H1 (cell line): ENCODE measurements around the gene PTPRT. TPM values are rescaled to one million over a fixed set of nuclear protein-coding genes. Genes with fewer than 3 reads are reported as not detected.

ENCODE experiments used
- CTCF ChIA-PET: fragments of 300-600 bp; sonication (Branson Sonifier 250); formaldehyde crosslinking; loops from one replicate; lab custom pipeline; 2021; ENCODE audit not compliant: partially characterized antibody; lab: Charles Lee
- POLR2A ChIA-PET: fragments of 300-600 bp; sonication (Branson Sonifier 250); formaldehyde crosslinking; loops from one replicate; lab custom pipeline; 2021; ENCODE audit warnings: inconsistent platforms; ENCODE audit not compliant: partially characterized antibody; lab: Charles Lee
- DNase-seq, 2 experiments: peaks; one replicate each; pipeline versions ENCODE4 v3.0.0 to v3.0.0-alpha.2; 2010 to 2022; ENCODE audit warnings: low spot score in 2 of 2, low read depth in 1 of 2, mixed read lengths in 1 of 2
- FAIRE-seq: peaks from 2 replicates; lab custom pipeline; 2011; peaks lifted over from hg19 to GRCh38; lab: Jason Lieb, UNC
- H2AFZ ChIP-seq: 2 replicates; pipeline ENCODE4 v1.8.1; 2012; ENCODE audit warnings: low read length, inconsistent platforms
- H2AK5ac ChIP-seq: 2 replicates; pipeline ENCODE4 v1.6.1; 2013; ENCODE audit warnings: low read depth, low read length
- H2BK120ac ChIP-seq: replicated peaks from 2 replicates; pipeline ENCODE3; 2013; ENCODE audit warnings: low read depth, low read length, inconsistent platforms
- H2BK12ac ChIP-seq: 2 replicates; pipeline ENCODE4 v1.6.1; 2013; ENCODE audit warnings: low read depth, low read length
- H2BK15ac ChIP-seq: 2 replicates; pipeline ENCODE4 v1.6.1; 2013; ENCODE audit warnings: low read length
- H2BK20ac ChIP-seq: 2 replicates; pipeline ENCODE4 v1.6.1; 2013; ENCODE audit warnings: low read length
- H2BK5ac ChIP-seq: 2 replicates; pipeline ENCODE4 v1.6.1; 2013; ENCODE audit warnings: low read depth, low read length
- H3K14ac ChIP-seq: 2 replicates; pipeline ENCODE4 v1.6.1; 2013; ENCODE audit warnings: inconsistent platforms; ENCODE audit not compliant: insufficient read length
- H3K18ac ChIP-seq: 2 replicates; pipeline ENCODE4 v1.6.1; 2013; ENCODE audit warnings: low read length; ENCODE audit errors: extremely low read depth
- H3K23ac ChIP-seq: 2 replicates; pipeline ENCODE4 v1.6.1; 2013; ENCODE audit warnings: inconsistent platforms; ENCODE audit not compliant: insufficient read length
- H3K23me2 ChIP-seq: 2 replicates; pipeline ENCODE4 v1.6.1; 2013; ENCODE audit warnings: low read depth, low read length
- H3K27ac ChIP-seq: 2 replicates; pipeline ENCODE4 v1.6.1; 2011; ENCODE audit warnings: low read depth, low read length, inconsistent platforms
- H3K27me3 ChIP-seq, 4 experiments: replicated peaks in 1 of 4; 1 replicate in 1 of 4; 2 replicates in 3 of 4; pipeline versions ENCODE4 v1.6.1 to v1.8.1; 2011 to 2013; ENCODE audit warnings: low read length in 3 of 4, mild to moderate bottlenecking in 3 of 4, inconsistent platforms in 2 of 4, mixed read lengths in 2 of 4, moderate library complexity in 1 of 4; ENCODE audit not compliant: control insufficient read depth in 3 of 4, insufficient read depth in 3 of 4; ENCODE audit errors: extremely low read depth in 1 of 4
- H3K36me3 ChIP-seq, 4 experiments: 2 replicates each; pipeline versions ENCODE4 v1.6.1 to v1.8.1; 2011 to 2013; ENCODE audit warnings: mild to moderate bottlenecking in 4 of 4, low read length in 3 of 4, moderate library complexity in 2 of 4, control low read depth in 1 of 4, inconsistent platforms in 1 of 4; ENCODE audit not compliant: insufficient read depth in 4 of 4, control insufficient read depth in 2 of 4
- H3K4ac ChIP-seq: replicated peaks from 2 replicates; pipeline ENCODE3; 2013; ENCODE audit warnings: low read length, low read depth, mixed read lengths, inconsistent platforms; ENCODE audit not compliant: insufficient read length
- H3K4me1 ChIP-seq, 4 experiments: replicated peaks in 1 of 4; 1 replicate in 1 of 4; 2 replicates in 3 of 4; pipeline versions ENCODE4 v1.6.1 to v1.8.1; 2011 to 2013; ENCODE audit warnings: low read length in 3 of 4, inconsistent platforms in 2 of 4, mixed read lengths in 1 of 4; ENCODE audit not compliant: insufficient read depth in 4 of 4, control insufficient read depth in 3 of 4
- H3K4me2 ChIP-seq, 2 experiments: 2 replicates each; pipeline versions ENCODE4 v1.6.1 to v1.8.1; 2011 to 2013; ENCODE audit warnings: low read depth in 2 of 2, low read length in 2 of 2, control low read depth in 1 of 2, inconsistent platforms in 1 of 2, mild to moderate bottlenecking in 1 of 2; ENCODE audit not compliant: insufficient read depth in 1 of 2
- H3K4me3 ChIP-seq, 4 experiments: fragments of 200-600, 300-600 bp in 1 of 4; sonication (generic), shearing (Covaris generic), sonication (Bioruptor Twin) in 1 of 4; 2 replicates each; pipeline versions ENCODE4 v1.5.1 to v1.8.1; 2011 to 2016; ENCODE audit warnings: low read length in 4 of 4, low read depth in 3 of 4, control low read depth in 2 of 4, inconsistent platforms in 2 of 4, mild to moderate bottlenecking in 2 of 4, mixed read lengths in 1 of 4, moderate library complexity in 1 of 4; ENCODE audit not compliant: insufficient read depth in 2 of 4; ENCODE audit errors: extremely low read depth in 1 of 4
- H3K56ac ChIP-seq: replicated peaks from 2 replicates; pipeline ENCODE3; 2013; ENCODE audit warnings: low read depth, mild to moderate bottlenecking, mixed read lengths, low read length, inconsistent platforms; ENCODE audit not compliant: insufficient read length
- H3K79me1 ChIP-seq: 2 replicates; pipeline ENCODE4 v1.6.1; 2013; ENCODE audit warnings: low read depth, low read length, control low read depth
- H3K79me2 ChIP-seq, 2 experiments: 2 replicates each; pipeline versions ENCODE4 v1.6.1 to v1.8.1; 2012 to 2013; ENCODE audit warnings: low read length in 2 of 2, mild to moderate bottlenecking in 2 of 2, inconsistent platforms in 1 of 2; ENCODE audit not compliant: insufficient read depth in 2 of 2, control insufficient read depth in 1 of 2
- H3K9ac ChIP-seq, 4 experiments: replicated peaks in 1 of 4; 1 replicate in 1 of 4; 2 replicates in 3 of 4; pipeline versions ENCODE4 v1.6.1 to v1.8.1; 2011 to 2013; ENCODE audit warnings: low read depth in 3 of 4, low read length in 3 of 4, control low read depth in 2 of 4, mild to moderate bottlenecking in 2 of 4, moderate library complexity in 2 of 4, inconsistent platforms in 1 of 4; ENCODE audit errors: extremely low read depth in 1 of 4
- H3K9me3 ChIP-seq, 2 experiments: 2 replicates each; pipeline versions ENCODE4 v1.6.1 to v1.8.1; 2012 to 2013; ENCODE audit warnings: mild to moderate bottlenecking in 2 of 2, moderate library complexity in 2 of 2, control low read depth in 1 of 2, inconsistent platforms in 1 of 2, low read depth in 1 of 2, low read length in 1 of 2, mixed read lengths in 1 of 2; ENCODE audit not compliant: insufficient read depth in 2 of 2
- H4K20me1 ChIP-seq, 2 experiments: replicated peaks in 1 of 2; 2 replicates each; pipeline versions ENCODE3 to v1.8.1; 2011 to 2013; ENCODE audit warnings: inconsistent platforms in 2 of 2, low read length in 2 of 2, mild to moderate bottlenecking in 1 of 2; ENCODE audit not compliant: insufficient read depth in 2 of 2, control insufficient read depth in 1 of 2
- H4K5ac ChIP-seq: 2 replicates; pipeline ENCODE4 v1.6.1; 2013; ENCODE audit warnings: low read length, low read depth, mixed read lengths, inconsistent platforms; ENCODE audit not compliant: insufficient read length
- H4K8ac ChIP-seq: 2 replicates; pipeline ENCODE4 v1.8.0; 2013; ENCODE audit warnings: mild to moderate bottlenecking, moderate library complexity, low read length, inconsistent platforms; ENCODE audit not compliant: insufficient read depth; ENCODE audit errors: extremely low read depth
- H4K91ac ChIP-seq: replicated peaks from 2 replicates; pipeline ENCODE3; 2013; ENCODE audit warnings: low read length, mixed read lengths, inconsistent platforms; ENCODE audit not compliant: insufficient read length
- ASH2L ChIP-seq: fragments of 200-600, 300-600 bp; sonication (generic); IDR thresholded peaks from one replicate; pipeline ENCODE4 v1.7.1; 2017; ENCODE audit warnings: low read length
- BACH1 ChIP-seq: IDR thresholded peaks from 2 replicates; pipeline ENCODE4 v1.6.1; 2012; ENCODE audit warnings: low read length, improper control_type of control experiment
- CBX8 ChIP-seq: fragments of 300-800, 300-1000 bp; sonication (generic); IDR thresholded peaks from 2 replicates; pipeline ENCODE4 v1.7.1; 2016; ENCODE audit warnings: low read depth, low read length, borderline replicate concordance
- MAFK ChIP-seq: IDR thresholded peaks from 2 replicates; pipeline ENCODE4 v1.6.1; 2012; ENCODE audit warnings: low read depth, mild to moderate bottlenecking, improper control_type of control experiment, low read length
- RAD21 ChIP-seq, 2 experiments: IDR thresholded peaks in 1 of 2; conservative IDR thresholded peaks in 1 of 2; 2 replicates each; pipeline ENCODE4 v1.6.1; 2011; ENCODE audit warnings: low read depth in 2 of 2, low read length in 2 of 2, improper control_type of control experiment in 1 of 2, inconsistent platforms in 1 of 2, mild to moderate bottlenecking in 1 of 2, moderate library complexity in 1 of 2
- TAF7 ChIP-seq: optimal IDR thresholded peaks from 2 replicates; pipeline ENCODE3; 2011; ENCODE audit warnings: low read depth, mild to moderate bottlenecking, inconsistent platforms, low read length, moderate library complexity, borderline replicate concordance
- TBP ChIP-seq: IDR thresholded peaks from 2 replicates; pipeline ENCODE4 v1.6.1; 2011; ENCODE audit warnings: low read depth, low read length, improper control_type of control experiment
- TEAD4 ChIP-seq: IDR thresholded peaks from 2 replicates; pipeline ENCODE4 v1.6.1; 2012; ENCODE audit warnings: low read depth, low read length, inconsistent platforms, mixed read lengths
- YY1 ChIP-seq: IDR thresholded peaks from 2 replicates; pipeline ENCODE4 v1.6.1; 2011; ENCODE audit warnings: low read depth, mild to moderate bottlenecking, low read length
- WGBS, 2 experiments: shearing (Covaris generic) in 1 of 2; methylation state at CpG; one replicate each; pipeline versions ENCODE4 v1.1.6 to v1.1.7; 2013 to 2015; ENCODE audit warnings: low lambda C conversion rate in 2 of 2, mixed read lengths in 2 of 2, inconsistent platforms in 1 of 2, low coverage in 1 of 2, missing lambda C conversion rate in 1 of 2; ENCODE audit not compliant: insufficient replicate concordance in 2 of 2, insufficient coverage in 1 of 2, insufficient read length in 1 of 2; ENCODE audit errors: extremely low coverage in 1 of 2, missing lambda C conversion rate in 1 of 2; 5-methylcytosine and 5-hydroxymethylcytosine counted together
- polyA plus RNA-seq, 7 experiments: library from polyadenylated mRNA; depleted of rRNA in 3 of 7; stranded (reverse) in 5 of 7; unstranded in 2 of 7; fragments of >200 nt in 5 of 7; fragments of 200-250 nt in 2 of 7; gene quantifications; 1 replicate in 5 of 7; 2 replicates in 1 of 7; 4 replicates in 1 of 7; pipeline versions ENCODE4 v1.2.1 to v1.2.3, GENCODE V29; 2011 to 2013; ENCODE audit warnings: missing spikeins in 2 of 7, mixed read lengths in 2 of 7
- total RNA-seq: library from RNA; stranded (reverse); fragmentation: NEBNext Ultra II Directional; extraction: Animal tissue kit (Norgen Biotek cat#: 25700); gene quantifications from 2 replicates; pipeline ENCODE4 v1.2.1, GENCODE V29; 2021
- TF ChIP-seq, protein P1 (sequence below): IDR thresholded peaks from 2 replicates; pipeline ENCODE4 v1.6.1; 2012; ENCODE audit warnings: low read length, inconsistent platforms
- TF ChIP-seq, protein P2 (sequence below): IDR thresholded peaks from 2 replicates; pipeline ENCODE4 v1.6.1; 2011; ENCODE audit warnings: low read depth, mild to moderate bottlenecking, low read length; ENCODE audit not compliant: insufficient read depth

PTPRT gene
- total and polyA plus RNA-seq, 2 of the 8 experiments (the other 6 are each of a cell fraction or from before 2014, with no cell fraction given): 0.33 to 1.8 TPM

GRCh38 chr20:42975974-42976373 is 213.7 kb downstream of the PTPRT start:
- Histone ChIP-seq H2BK5ac (no peak overlapping the region), H3K27me3 (no peaks in the 10 kb centered on the region), H4K8ac (no peak overlapping the region), H2BK12ac (no peak overlapping the region), H3K79me1 (no peaks in the 10 kb centered on the region), H3K4ac (no peak overlapping the region), H3K9ac (no peak overlapping the region), H2AFZ (no peak overlapping the region), H3K9me3 (no peaks in the 10 kb centered on the region), H3K27ac (no peak overlapping the region), H3K14ac (no peak overlapping the region), H3K23ac (no peak overlapping the region), H2AK5ac (no peak overlapping the region), H4K91ac (no peak overlapping the region), H3K23me2 (no peaks in the 10 kb centered on the region; the same call in 1 of the 2 replicates), H3K4me3 (no peak overlapping the region), H2BK15ac (no peak overlapping the region), H4K5ac (no peak overlapping the region), H3K79me2 (no peaks in the 10 kb centered on the region), H2BK120ac (no peak overlapping the region), H3K4me1 (peaks cover 0 to 6% (median 3%) of the 10 kb centered on the region in 4 experiments; a peak in 3 of 7 replicates), H3K4me2 (no peak overlapping the region), H2BK20ac (no peak overlapping the region), H4K20me1 (no peaks in the 10 kb centered on the region), H3K18ac (no peak overlapping the region), H3K56ac (no peak overlapping the region), H3K36me3 (no peaks in the 10 kb centered on the region)
- ChIA-PET POLR2A (no interaction called here), CTCF (interaction anchor here (0.9 kb wide), 1 partner anchor 26 kb away, joined by 3 read pairs; no protein-coding TSS in a partner anchor)
- FAIRE-seq: no peak
- WGBS, 2 experiments: 94% methylated on average over 1 of the region's 1 CpG; no CpG with 5 or more reads in 1 of the 2 experiments
- no peak for DNase-seq
- TF ChIP-seq TAF7: no peak
- TF ChIP-seq CBX8: no peak
- no peak for TF ChIP-seq TEAD4
- TF ChIP-seq TBP: no peak
- TF ChIP-seq RAD21 (IDR thresholded peaks at IDR 0.05 in 1 of 2, conservative IDR thresholded peaks at IDR 0.05 in 1 of 2; ENCODE audit: low read depth in 2 of 2, low read length in 2 of 2): no peak
- no peak for TF ChIP-seq MAFK
- TF ChIP-seq ASH2L: no peak
- TF ChIP-seq, protein P1, sequence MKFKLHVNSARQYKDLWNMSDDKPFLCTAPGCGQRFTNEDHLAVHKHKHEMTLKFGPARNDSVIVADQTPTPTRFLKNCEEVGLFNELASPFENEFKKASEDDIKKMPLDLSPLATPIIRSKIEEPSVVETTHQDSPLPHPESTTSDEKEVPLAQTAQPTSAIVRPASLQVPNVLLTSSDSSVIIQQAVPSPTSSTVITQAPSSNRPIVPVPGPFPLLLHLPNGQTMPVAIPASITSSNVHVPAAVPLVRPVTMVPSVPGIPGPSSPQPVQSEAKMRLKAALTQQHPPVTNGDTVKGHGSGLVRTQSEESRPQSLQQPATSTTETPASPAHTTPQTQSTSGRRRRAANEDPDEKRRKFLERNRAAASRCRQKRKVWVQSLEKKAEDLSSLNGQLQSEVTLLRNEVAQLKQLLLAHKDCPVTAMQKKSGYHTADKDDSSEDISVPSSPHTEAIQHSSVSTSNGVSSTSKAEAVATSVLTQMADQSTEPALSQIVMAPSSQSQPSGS: no peak
- no peak for TF ChIP-seq YY1
- TF ChIP-seq BACH1: no peak
- TF ChIP-seq, protein P2, sequence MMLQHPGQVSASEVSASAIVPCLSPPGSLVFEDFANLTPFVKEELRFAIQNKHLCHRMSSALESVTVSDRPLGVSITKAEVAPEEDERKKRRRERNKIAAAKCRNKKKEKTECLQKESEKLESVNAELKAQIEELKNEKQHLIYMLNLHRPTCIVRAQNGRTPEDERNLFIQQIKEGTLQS: no peak
